ENCODE results near the gene HSPB3.
"Not testable (repeated sequence)": the region's sequence is repeated elsewhere in the genome, so short reads cannot be mapped to it uniquely, and the experiment has no call there.

Gene HSPB3

DNA sequence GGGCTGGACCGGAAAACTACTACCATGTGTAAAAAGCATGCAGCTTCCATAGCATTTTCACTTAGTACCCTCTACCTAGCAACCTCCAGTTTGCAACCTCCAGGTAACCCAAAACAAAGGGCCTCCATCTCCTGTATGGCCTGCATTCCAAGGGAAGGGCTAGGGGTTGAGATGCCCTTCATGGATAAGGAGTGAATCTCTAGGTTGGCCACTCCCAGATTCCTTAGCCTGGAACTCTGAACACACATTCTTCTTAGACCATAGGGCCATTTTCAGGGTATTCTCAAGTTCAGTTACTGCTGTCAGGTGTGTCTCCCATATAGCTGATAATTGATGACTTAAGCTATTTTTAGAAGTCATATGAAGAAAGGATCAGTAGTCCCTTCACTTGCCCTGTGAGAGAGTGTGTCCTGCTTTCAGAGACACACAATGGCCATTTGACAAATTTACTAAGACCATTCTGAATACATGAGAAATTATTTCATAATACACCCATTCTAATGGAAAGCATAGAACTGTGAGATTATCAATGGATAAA, 22.5 kb downstream of the HSPB3 start:
- H3K4me1 ChIP-seq (ENCODE audit: control insufficient read depth, insufficient read depth, low read length), result no peaks in the 10 kb centered on the region
- peaks cover 0 to 2% of the 10 kb centered on the region in 2 donors for H3K27me3 ChIP-seq (ENCODE audit: control insufficient read depth in 1 of 2, insufficient read depth in 2 of 2, low read length in 2 of 2)
- H3K9me3 ChIP-seq (ENCODE audit: control insufficient read depth in 2 of 2, low read length in 2 of 2), result peaks cover 0 to 3% of the 10 kb centered on the region in 2 donors
- no peak overlapping the region for H3K9ac ChIP-seq (ENCODE audit: low read length in 2 of 2)
- H3K36me3 ChIP-seq (ENCODE audit: control insufficient read depth in 2 of 2, insufficient read depth in 2 of 2, low read length in 2 of 2), result no peaks in the 10 kb centered on the region
- H3K27ac ChIP-seq (ENCODE audit: low read length), result no peak overlapping the region
- H3K4me3 ChIP-seq (ENCODE audit: low read length in 2 of 2), result no peak overlapping the region

DNA sequence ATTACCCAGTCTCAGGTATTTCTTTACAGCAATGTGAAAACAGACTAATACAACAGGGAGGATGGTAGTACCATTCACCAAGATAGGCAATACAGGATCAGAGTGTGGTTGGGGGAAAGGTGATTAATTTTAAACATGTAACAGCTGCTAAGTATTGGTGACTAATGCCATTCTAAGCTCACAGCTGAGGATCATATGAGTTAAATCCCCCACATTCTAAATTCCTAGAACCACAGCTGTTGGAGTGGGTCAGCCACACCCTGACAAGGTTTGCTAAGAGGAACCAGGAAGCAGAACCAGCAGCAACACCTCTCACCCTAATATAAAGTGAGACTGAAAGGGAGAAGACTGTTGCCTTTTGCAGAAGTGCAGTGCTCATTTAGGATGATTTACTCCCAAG, 24.8 kb downstream of the HSPB3 start:
- Histone ChIP-seq H3K9me3 (ENCODE audit: control insufficient read depth in 2 of 2, low read length in 2 of 2) (peaks cover 0 to 3% of the 10 kb centered on the region in 2 donors), H3K4me1 (ENCODE audit: control insufficient read depth, insufficient read depth, low read length) (no peaks in the 10 kb centered on the region), H3K4me3 (ENCODE audit: low read length in 2 of 2) (no peak overlapping the region), H3K27me3 (ENCODE audit: control insufficient read depth in 1 of 2, insufficient read depth in 2 of 2, low read length in 2 of 2) (peaks cover 0 to 2% of the 10 kb centered on the region in 2 donors), H3K9ac (ENCODE audit: low read length in 2 of 2) (no peak overlapping the region), H3K27ac (ENCODE audit: low read length) (no peak overlapping the region), H3K36me3 (ENCODE audit: control insufficient read depth in 2 of 2, insufficient read depth in 2 of 2, low read length in 2 of 2) (no peaks in the 10 kb centered on the region)

DNA sequence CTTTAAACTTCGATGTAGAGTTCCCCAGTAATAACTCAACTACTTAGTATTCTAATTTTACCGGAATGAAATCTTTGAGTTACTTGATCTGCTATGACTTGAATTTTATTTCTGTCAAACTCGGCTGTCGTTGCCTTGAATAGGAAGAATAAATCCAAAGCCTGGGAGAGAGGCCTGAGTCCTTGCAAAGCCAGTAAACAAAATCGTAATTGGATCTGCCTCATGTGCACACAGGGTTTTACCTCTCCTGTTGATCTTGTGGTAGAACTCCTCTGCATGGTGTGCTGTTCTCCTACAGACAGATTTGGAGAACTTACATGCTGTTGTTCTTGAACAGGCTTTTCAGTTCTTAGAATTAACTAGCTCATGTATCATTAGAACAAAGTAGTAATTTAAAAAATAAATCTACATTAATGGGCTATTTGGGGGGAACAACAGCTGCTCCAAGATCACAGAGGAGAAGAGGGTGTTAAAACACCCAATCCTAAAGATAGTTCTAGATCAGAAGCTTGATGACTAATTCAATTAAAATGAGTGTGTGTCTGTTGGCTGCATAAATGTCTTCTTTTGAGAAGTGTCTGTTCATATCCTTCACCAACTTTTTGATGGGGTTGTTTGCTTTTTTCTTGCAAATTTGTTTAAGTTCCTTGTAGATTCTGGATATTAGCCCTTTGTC, 28.9 kb downstream of the HSPB3 start:
- H3K4me3 ChIP-seq (ENCODE audit: low read length in 2 of 2), result no peak overlapping the region
- H3K9ac ChIP-seq (ENCODE audit: low read length in 2 of 2), result no peak overlapping the region
- H3K36me3 ChIP-seq (ENCODE audit: control insufficient read depth in 2 of 2, insufficient read depth in 2 of 2, low read length in 2 of 2), result no peaks in the 10 kb centered on the region
- H3K9me3 ChIP-seq (ENCODE audit: control insufficient read depth in 2 of 2, low read length in 2 of 2), result no peaks in the 10 kb centered on the region
- no peaks in the 10 kb centered on the region for H3K4me1 ChIP-seq (ENCODE audit: control insufficient read depth, insufficient read depth, low read length)
- no peak overlapping the region for H3K27ac ChIP-seq (ENCODE audit: low read length)
- peaks cover 0 to 2% of the 10 kb centered on the region in 2 donors for H3K27me3 ChIP-seq (ENCODE audit: control insufficient read depth in 1 of 2, insufficient read depth in 2 of 2, low read length in 2 of 2)

DNA sequence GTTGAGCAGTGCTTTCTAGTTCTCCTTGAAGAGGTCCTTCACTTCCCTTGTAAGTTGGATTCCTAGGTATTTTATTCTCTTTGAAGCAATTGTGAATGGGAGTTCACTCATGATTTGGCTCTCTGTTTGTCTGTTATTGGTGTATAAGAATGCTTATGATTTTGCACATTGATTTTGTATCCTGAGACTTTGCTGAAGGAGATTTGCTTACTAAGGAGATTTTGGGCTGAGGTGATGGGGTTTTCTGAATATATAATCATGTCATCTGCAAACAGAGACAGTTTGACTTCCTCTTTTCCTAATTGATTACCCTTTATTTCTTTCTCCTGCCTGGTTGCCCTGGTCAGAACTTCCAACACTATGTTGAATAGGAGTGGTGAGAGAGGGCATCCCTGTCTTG, 30.2 kb downstream of the HSPB3 start:
- H3K4me1 ChIP-seq (ENCODE audit: control insufficient read depth, insufficient read depth, low read length), result not testable (repeated sequence)

GRCh38 chr5:54489648-54489979, 34.1 kb downstream of the HSPB3 start:
- not testable (repeated sequence) for H3K36me3 ChIP-seq (ENCODE audit: control insufficient read depth in 2 of 2, insufficient read depth in 2 of 2, low read length in 2 of 2); H3K27me3 ChIP-seq (ENCODE audit: control insufficient read depth in 1 of 2, insufficient read depth in 2 of 2, low read length in 2 of 2); H3K4me3 ChIP-seq (ENCODE audit: low read length in 2 of 2); H3K4me1 ChIP-seq (ENCODE audit: control insufficient read depth, insufficient read depth, low read length); H3K27ac ChIP-seq (ENCODE audit: low read length); H3K9ac ChIP-seq (ENCODE audit: low read length in 2 of 2); H3K9me3 ChIP-seq (ENCODE audit: control insufficient read depth in 2 of 2, low read length in 2 of 2)

More for the DNA sequence above, 30.2 kb downstream of the HSPB3 start:
- H3K9me3 ChIP-seq (ENCODE audit: control insufficient read depth in 2 of 2, low read length in 2 of 2); H3K36me3 ChIP-seq (ENCODE audit: control insufficient read depth in 2 of 2, insufficient read depth in 2 of 2, low read length in 2 of 2); H3K27me3 ChIP-seq (ENCODE audit: control insufficient read depth in 1 of 2, insufficient read depth in 2 of 2, low read length in 2 of 2); H3K4me3 ChIP-seq (ENCODE audit: low read length in 2 of 2); H3K9ac ChIP-seq (ENCODE audit: low read length in 2 of 2); H3K27ac ChIP-seq (ENCODE audit: low read length): not testable (repeated sequence)

GRCh38 chr5:54491326-54491725, 35.8 kb downstream of the HSPB3 start:
- Histone ChIP-seq H3K27me3 (ENCODE audit: control insufficient read depth in 1 of 2, insufficient read depth in 2 of 2, low read length in 2 of 2) (peaks cover 0 to 2% of the 10 kb centered on the region in 2 donors), H3K4me1 (ENCODE audit: control insufficient read depth, insufficient read depth, low read length) (no peaks in the 10 kb centered on the region), H3K4me3 (ENCODE audit: low read length in 2 of 2) (no peak overlapping the region), H3K27ac (ENCODE audit: low read length) (no peak overlapping the region), H3K36me3 (ENCODE audit: control insufficient read depth in 2 of 2, insufficient read depth in 2 of 2, low read length in 2 of 2) (no peaks in the 10 kb centered on the region), H3K9me3 (ENCODE audit: control insufficient read depth in 2 of 2, low read length in 2 of 2) (no peaks in the 10 kb centered on the region), H3K9ac (ENCODE audit: low read length in 2 of 2) (no peak overlapping the region)

DNA sequence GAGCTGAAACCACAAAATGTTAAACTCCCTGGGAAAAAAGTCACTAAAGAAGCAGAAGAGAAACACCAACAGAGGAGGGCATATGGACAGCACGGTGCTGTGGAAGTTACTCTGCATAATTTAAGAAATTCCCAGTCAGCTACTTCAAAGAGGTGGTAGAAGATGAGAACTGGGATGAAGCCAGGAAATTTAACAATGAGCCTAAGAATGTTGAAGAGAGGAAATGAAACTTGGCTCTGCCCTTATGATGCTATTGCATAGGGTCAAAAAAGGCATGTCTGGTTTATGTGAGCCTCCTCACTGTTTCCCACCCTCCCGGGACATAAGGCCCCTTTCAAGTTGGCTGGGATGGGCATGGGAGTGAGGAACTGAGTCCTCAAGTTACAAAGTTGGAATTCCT, 36.7 kb downstream of the HSPB3 start:
- peaks cover 0 to 2% of the 10 kb centered on the region in 2 donors for H3K27me3 ChIP-seq (ENCODE audit: control insufficient read depth in 1 of 2, insufficient read depth in 2 of 2, low read length in 2 of 2)
- no peaks in the 10 kb centered on the region for H3K36me3 ChIP-seq (ENCODE audit: control insufficient read depth in 2 of 2, insufficient read depth in 2 of 2, low read length in 2 of 2)
- H3K4me1 ChIP-seq (ENCODE audit: control insufficient read depth, insufficient read depth, low read length), result no peaks in the 10 kb centered on the region
- no peaks in the 10 kb centered on the region for H3K9me3 ChIP-seq (ENCODE audit: control insufficient read depth in 2 of 2, low read length in 2 of 2)
- H3K9ac ChIP-seq (ENCODE audit: low read length in 2 of 2), result no peak overlapping the region
- no peak overlapping the region for H3K4me3 ChIP-seq (ENCODE audit: low read length in 2 of 2)
- no peak overlapping the region for H3K27ac ChIP-seq (ENCODE audit: low read length)

DNA sequence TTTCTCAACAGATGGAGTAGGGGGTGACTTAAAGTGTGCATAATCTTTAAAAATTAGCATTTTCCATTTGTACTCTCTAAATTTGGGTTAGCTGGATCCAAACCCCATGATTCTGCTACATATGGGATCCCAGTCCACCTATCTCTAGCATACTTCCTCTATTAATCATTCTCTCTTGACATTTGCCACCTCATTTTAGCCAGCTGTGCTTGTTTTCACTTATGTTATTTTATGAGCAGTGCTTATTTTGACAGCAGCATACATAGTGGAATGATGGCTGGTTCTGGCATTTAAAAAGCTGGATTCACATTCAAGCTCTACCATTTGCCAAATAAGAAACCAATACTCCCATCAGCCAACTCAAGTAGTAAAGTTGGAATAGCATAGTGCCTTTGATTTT, 39.5 kb downstream of the HSPB3 start:
- Histone ChIP-seq H3K27me3 (ENCODE audit: control insufficient read depth in 1 of 2, insufficient read depth in 2 of 2, low read length in 2 of 2) (peaks cover 0 to 2% of the 10 kb centered on the region in 2 donors), H3K4me3 (ENCODE audit: low read length in 2 of 2) (no peak overlapping the region), H3K9ac (ENCODE audit: low read length in 2 of 2) (no peak overlapping the region), H3K4me1 (ENCODE audit: control insufficient read depth, insufficient read depth, low read length) (no peaks in the 10 kb centered on the region), H3K36me3 (ENCODE audit: control insufficient read depth in 2 of 2, insufficient read depth in 2 of 2, low read length in 2 of 2) (no peaks in the 10 kb centered on the region), H3K9me3 (ENCODE audit: control insufficient read depth in 2 of 2, low read length in 2 of 2) (no peaks in the 10 kb centered on the region), H3K27ac (ENCODE audit: low read length) (no peak overlapping the region)

Measured in stomach smooth muscle (tissue), 2 donors.